Measurements from ENCODE around the gene PMVK. TPM values are rescaled to one million over a fixed set of nuclear protein-coding genes. Genes with fewer than 3 reads are reported as not detected.

The PMVK gene
- total and polyA plus RNA-seq, 4 donors, result 9.7 to 37.3 (median 18.6) TPM

DNA sequence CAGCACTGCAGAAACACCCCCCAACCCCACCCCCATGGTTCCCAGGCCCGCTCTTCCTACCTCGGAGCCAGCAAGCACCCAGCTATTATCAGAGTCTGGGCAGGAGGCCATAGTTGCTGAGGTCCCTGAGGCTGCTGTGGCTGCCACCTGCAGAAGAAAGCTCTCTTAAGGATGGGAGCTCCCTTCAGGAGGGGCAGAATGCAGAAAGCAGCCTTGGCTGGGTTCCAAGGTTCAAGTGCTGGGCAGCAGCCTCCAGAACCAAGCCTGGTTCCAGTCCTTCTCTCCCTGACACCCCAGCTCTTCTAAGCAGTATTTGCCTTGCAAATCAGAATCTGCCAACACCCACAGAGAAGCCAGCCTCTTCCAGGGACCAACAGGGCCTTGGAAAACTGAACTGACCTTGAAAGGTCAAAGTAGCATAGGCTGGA lies 17.1 kb upstream of the PMVK start (continued):
- TF ChIP-seq HNF4A (conservative IDR thresholded peaks at IDR 0.05) (no peak), FOXA2 (IDR thresholded peaks at IDR 0.05) (no peak)
- TF ChIP-seq, protein P1, sequence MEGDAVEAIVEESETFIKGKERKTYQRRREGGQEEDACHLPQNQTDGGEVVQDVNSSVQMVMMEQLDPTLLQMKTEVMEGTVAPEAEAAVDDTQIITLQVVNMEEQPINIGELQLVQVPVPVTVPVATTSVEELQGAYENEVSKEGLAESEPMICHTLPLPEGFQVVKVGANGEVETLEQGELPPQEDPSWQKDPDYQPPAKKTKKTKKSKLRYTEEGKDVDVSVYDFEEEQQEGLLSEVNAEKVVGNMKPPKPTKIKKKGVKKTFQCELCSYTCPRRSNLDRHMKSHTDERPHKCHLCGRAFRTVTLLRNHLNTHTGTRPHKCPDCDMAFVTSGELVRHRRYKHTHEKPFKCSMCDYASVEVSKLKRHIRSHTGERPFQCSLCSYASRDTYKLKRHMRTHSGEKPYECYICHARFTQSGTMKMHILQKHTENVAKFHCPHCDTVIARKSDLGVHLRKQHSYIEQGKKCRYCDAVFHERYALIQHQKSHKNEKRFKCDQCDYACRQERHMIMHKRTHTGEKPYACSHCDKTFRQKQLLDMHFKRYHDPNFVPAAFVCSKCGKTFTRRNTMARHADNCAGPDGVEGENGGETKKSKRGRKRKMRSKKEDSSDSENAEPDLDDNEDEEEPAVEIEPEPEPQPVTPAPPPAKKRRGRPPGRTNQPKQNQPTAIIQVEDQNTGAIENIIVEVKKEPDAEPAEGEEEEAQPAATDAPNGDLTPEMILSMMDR (IDR thresholded peaks at IDR 0.05; ENCODE audit: low read depth, low read length, missing input control), result no peak

DNA sequence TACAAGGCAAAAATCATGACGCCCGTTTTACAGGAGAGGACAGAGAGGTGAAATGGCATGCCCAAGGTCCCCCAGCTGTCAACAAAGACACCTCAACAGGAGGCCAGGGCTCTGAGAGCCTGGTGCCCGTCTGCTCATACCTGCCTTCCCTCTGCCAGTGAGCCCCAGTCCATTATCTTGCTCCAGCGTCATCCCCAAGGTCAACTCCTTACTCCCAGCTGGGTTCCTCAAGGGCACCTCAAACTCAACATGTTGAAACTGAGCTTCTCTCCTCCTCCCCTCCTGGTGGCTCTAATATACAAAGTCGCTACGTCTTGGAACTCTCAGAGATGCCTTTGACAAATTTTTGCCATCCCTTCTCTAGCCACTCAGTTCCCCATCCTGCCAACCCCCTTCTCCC lies 16.1 kb upstream of the PMVK start:
- TF ChIP-seq, protein P1 (IDR thresholded peaks at IDR 0.05; ENCODE audit: low read depth, low read length, missing input control), result no peak
- TF ChIP-seq, protein P2, sequence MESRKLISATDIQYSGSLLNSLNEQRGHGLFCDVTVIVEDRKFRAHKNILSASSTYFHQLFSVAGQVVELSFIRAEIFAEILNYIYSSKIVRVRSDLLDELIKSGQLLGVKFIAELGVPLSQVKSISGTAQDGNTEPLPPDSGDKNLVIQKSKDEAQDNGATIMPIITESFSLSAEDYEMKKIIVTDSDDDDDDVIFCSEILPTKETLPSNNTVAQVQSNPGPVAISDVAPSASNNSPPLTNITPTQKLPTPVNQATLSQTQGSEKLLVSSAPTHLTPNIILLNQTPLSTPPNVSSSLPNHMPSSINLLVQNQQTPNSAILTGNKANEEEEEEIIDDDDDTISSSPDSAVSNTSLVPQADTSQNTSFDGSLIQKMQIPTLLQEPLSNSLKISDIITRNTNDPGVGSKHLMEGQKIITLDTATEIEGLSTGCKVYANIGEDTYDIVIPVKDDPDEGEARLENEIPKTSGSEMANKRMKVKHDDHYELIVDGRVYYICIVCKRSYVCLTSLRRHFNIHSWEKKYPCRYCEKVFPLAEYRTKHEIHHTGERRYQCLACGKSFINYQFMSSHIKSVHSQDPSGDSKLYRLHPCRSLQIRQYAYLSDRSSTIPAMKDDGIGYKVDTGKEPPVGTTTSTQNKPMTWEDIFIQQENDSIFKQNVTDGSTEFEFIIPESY (IDR thresholded peaks at IDR 0.05), result no peak
- TF ChIP-seq FOXA2 (IDR thresholded peaks at IDR 0.05) (no peak), NR2F2 (IDR thresholded peaks at IDR 0.05) (no peak), FOXA1 (IDR thresholded peaks at IDR 0.05) (no peak)
- TF ChIP-seq, protein P3, sequence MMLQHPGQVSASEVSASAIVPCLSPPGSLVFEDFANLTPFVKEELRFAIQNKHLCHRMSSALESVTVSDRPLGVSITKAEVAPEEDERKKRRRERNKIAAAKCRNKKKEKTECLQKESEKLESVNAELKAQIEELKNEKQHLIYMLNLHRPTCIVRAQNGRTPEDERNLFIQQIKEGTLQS (IDR thresholded peaks at IDR 0.05), result no peak
- no peak overlapping the region for H3K27ac ChIP-seq (ENCODE audit: low read depth in 1 of 2, low read length in 2 of 2)
- peaks cover 0 to 19% (median 2%) of the 10 kb centered on the region in 4 donors for H3K36me3 ChIP-seq (ENCODE audit: control insufficient read depth in 4 of 4, insufficient read depth in 3 of 4, low read depth in 1 of 4, low read length in 3 of 4)
- no peaks in the 10 kb centered on the region for H3K9me3 ChIP-seq (ENCODE audit: control insufficient read depth in 4 of 4, low read length in 3 of 4)
- WGBS, result 94% methylated on average over 6 of the region's 6 CpGs
- no peak overlapping the region for H3K9ac ChIP-seq (ENCODE audit: low read depth in 1 of 2, low read length in 2 of 2)
- DNase-seq (ENCODE audit: low spot score), result no peak
- H3K4me3 ChIP-seq (ENCODE audit: low read depth in 1 of 3, low read length in 3 of 3), result no peak overlapping the region
- no peaks in the 10 kb centered on the region for H3K27me3 ChIP-seq (ENCODE audit: control insufficient read depth in 4 of 4, insufficient read depth in 4 of 4, low read length in 3 of 4)
- H3K4me1 ChIP-seq (ENCODE audit: control insufficient read depth in 4 of 4, insufficient read depth in 4 of 4, low read length in 3 of 4), result peaks cover 9 to 42% (median 24%) of the 10 kb centered on the region in 4 donors

DNA sequence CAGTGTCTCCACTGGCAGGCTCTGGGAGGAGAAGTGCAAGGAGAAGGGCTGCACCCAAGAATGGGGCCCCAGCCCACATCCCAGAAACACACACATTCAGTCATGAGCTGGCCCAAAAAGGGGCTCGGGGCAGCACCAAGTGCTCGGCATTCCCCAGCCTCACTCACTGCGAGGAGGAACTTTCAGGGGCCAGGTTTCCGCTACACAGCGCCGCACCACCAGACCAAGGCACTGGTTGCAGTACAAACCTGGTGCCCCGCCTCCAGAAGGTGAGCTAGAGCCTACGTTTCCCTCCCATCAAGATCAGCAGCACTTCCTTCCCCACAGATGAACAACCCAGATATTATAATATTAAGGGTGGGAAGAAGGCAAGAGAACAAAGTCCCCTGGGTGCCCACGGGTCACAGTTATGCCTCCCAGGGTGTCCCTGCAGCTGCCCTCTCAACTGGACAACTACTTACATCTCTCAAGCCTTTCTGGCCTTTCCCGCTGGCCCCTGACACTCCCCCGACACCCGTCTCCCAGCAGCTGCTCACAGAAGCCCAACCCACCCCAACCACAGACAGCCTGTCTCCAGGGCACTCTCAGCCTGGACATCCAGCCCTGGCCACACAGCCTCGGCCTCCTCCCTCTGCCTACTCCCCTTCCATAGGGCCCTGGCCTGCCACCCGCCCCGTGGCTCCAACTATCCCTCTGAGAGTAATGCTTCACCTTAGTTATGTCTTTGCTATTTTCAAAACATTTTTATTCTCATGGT lies 15.6 kb upstream of the PMVK start:
- DNase-seq (ENCODE audit: low spot score), result no peak
- Histone ChIP-seq H3K36me3 (ENCODE audit: control insufficient read depth in 4 of 4, insufficient read depth in 3 of 4, low read depth in 1 of 4, low read length in 3 of 4) (peaks cover 0 to 23% (median 4%) of the 10 kb centered on the region in 4 donors), H3K27ac (ENCODE audit: low read depth in 1 of 2, low read length in 2 of 2) (no peak overlapping the region), H3K9ac (ENCODE audit: low read depth in 1 of 2, low read length in 2 of 2) (no peak overlapping the region), H3K4me3 (ENCODE audit: low read depth in 1 of 3, low read length in 3 of 3) (no peak overlapping the region), H3K9me3 (ENCODE audit: control insufficient read depth in 4 of 4, low read length in 3 of 4) (no peaks in the 10 kb centered on the region), H3K27me3 (ENCODE audit: control insufficient read depth in 4 of 4, insufficient read depth in 4 of 4, low read length in 3 of 4) (no peaks in the 10 kb centered on the region), H3K4me1 (ENCODE audit: control insufficient read depth in 4 of 4, insufficient read depth in 4 of 4, low read length in 3 of 4) (peaks cover 9 to 40% (median 24%) of the 10 kb centered on the region in 4 donors)
- 82% methylated on average over 15 of the region's 15 CpGs for WGBS
- no peak for TF ChIP-seq RAD21 (IDR thresholded peaks at IDR 0.05)
- TF ChIP-seq JUND (IDR thresholded peaks at IDR 0.05), result no peak
- TF ChIP-seq HNF4A (conservative IDR thresholded peaks at IDR 0.05), result no peak
- TF ChIP-seq HNF4G (IDR thresholded peaks at IDR 0.05), result no peak
- TF ChIP-seq GABPA (IDR thresholded peaks at IDR 0.05 in 1 of 2, conservative IDR thresholded peaks at IDR 0.05 in 1 of 2), result no peak
- TF ChIP-seq, protein P3 (IDR thresholded peaks at IDR 0.05), result no peak
- TF ChIP-seq, protein P4, sequence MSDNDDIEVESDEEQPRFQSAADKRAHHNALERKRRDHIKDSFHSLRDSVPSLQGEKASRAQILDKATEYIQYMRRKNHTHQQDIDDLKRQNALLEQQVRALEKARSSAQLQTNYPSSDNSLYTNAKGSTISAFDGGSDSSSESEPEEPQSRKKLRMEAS (IDR thresholded peaks at IDR 0.05), result no peak
- no peak for TF ChIP-seq FOXA2 (IDR thresholded peaks at IDR 0.05)
- TF ChIP-seq TAF1 (conservative IDR thresholded peaks at IDR 0.05), result no peak
- no peak for TF ChIP-seq RXRA (IDR thresholded peaks at IDR 0.05)
- TF ChIP-seq, protein P1 (IDR thresholded peaks at IDR 0.05; ENCODE audit: low read depth, low read length, missing input control), result no peak
- no peak for TF ChIP-seq EGR1 (IDR thresholded peaks at IDR 0.05; ENCODE audit: low read depth in 2 of 2)
- no peak for TF ChIP-seq YY1 (IDR thresholded peaks at IDR 0.05)
- TF ChIP-seq SP1 (IDR thresholded peaks at IDR 0.05), result no peak
- TF ChIP-seq, protein P2 (IDR thresholded peaks at IDR 0.05), result no peak
- no peak for TF ChIP-seq FOXA1 (IDR thresholded peaks at IDR 0.05)
- no peak for TF ChIP-seq NR2F2 (IDR thresholded peaks at IDR 0.05)

Data from liver (tissue), 9 donors.